ENCODE measurements around the gene BCAP31. TPM values are rescaled to one million over a fixed set of nuclear protein-coding genes. Genes with fewer than 3 reads are reported as not detected.
A peak's percentile ranks its signal among the peaks of the same experiment; 100 is the strongest.

Gene BCAP31
- total RNA-seq, 4 donors from 2014 or later, result 170 to 228 (median 185) TPM

GRCh38 chrX:153728951-153729631 lies 4.9 kb upstream of the BCAP31 start:
- TF ChIP-seq CTCF (IDR thresholded peaks at IDR 0.05) (no peak), POLR2A (IDR thresholded peaks at IDR 0.05) (no peak)
- no peak overlapping the region for H3K27ac ChIP-seq
- WGBS, 2 donors, result 84 to 100% methylated on average over 3 to 5 of the region's 23 CpGs

GRCh38 chrX:153728095-153728494 lies 3.9 kb upstream of the BCAP31 start:
- Histone ChIP-seq H3K4me1 (peaks cover 21 to 36% of the 10 kb centered on the region in 2 donors), H3K27me3 (no peaks in the 10 kb centered on the region), H3K36me3 (no peaks in the 10 kb centered on the region), H3K27ac (no peak overlapping the region), H3K4me3 (replicated peaks in 1 of 3) (no peak overlapping the region), H3K9me3 (no peaks in the 10 kb centered on the region)
- 91 to 95% methylated on average over 2 to 6 of the region's 6 CpGs for WGBS, 2 donors
- no peak for DNase-seq
- TF ChIP-seq POLR2A (IDR thresholded peaks at IDR 0.05) (no peak), CTCF (IDR thresholded peaks at IDR 0.05) (no peak)
- intact Hi-C loops (cut with DNase I), result no loop called here

More at GRCh38 chrX:153728951-153729631, 4.9 kb upstream of the BCAP31 start:
- H3K36me3 ChIP-seq, result no peaks in the 10 kb centered on the region
- peaks cover 21 to 36% of the 10 kb centered on the region in 2 donors for H3K4me1 ChIP-seq
- intact Hi-C loops (cut with DNase I), result no loop called here
- no peak overlapping the region for H3K4me3 ChIP-seq (replicated peaks in 1 of 3)
- no peaks in the 10 kb centered on the region for H3K9me3 ChIP-seq
- H3K27me3 ChIP-seq, result no peaks in the 10 kb centered on the region
- DNase-seq, result no peak

- intact Hi-C loops (cut with DNase I), result no loop called here
- Histone ChIP-seq H3K27me3 (no peaks in the 10 kb centered on the region), H3K4me3 (replicated peaks in 1 of 3) (peak overlapping the region in 1 of 3 donors; percentile 5), H3K4me1 (peaks cover 21 to 42% of the 10 kb centered on the region in 2 donors), H3K36me3 (no peaks in the 10 kb centered on the region), H3K27ac (peak overlapping the region; percentile 37 to 84 (median 48)), H3K9me3 (no peaks in the 10 kb centered on the region)
- TF ChIP-seq POLR2A (IDR thresholded peaks at IDR 0.05), result no peak
- peak; percentile 74 to 79 for DNase-seq
- WGBS, 2 donors, result 25 to 57% methylated on average over 5 to 7 of the region's 23 CpGs
Measured at GRCh38 chrX:153727123-153727931, 3.1 kb upstream of the BCAP31 start.

GRCh38 chrX:153726286-153727122 lies 2.3 kb upstream of the BCAP31 start:
- peak; percentile 80 to 86 for DNase-seq
- peak in 1 of 2 donors; percentile 26 for TF ChIP-seq POLR2A (IDR thresholded peaks at IDR 0.05)
- TF ChIP-seq CTCF (IDR thresholded peaks at IDR 0.05), result peak in 1 of 6 experiments; percentile 7
- Histone ChIP-seq H3K4me3 (replicated peaks in 1 of 3) (peak overlapping the region in 1 of 3 donors; percentile 5), H3K36me3 (no peaks in the 10 kb centered on the region), H3K27me3 (no peaks in the 10 kb centered on the region), H3K27ac (peak overlapping the region; percentile 37 to 84 (median 48)), H3K9me3 (no peaks in the 10 kb centered on the region), H3K4me1 (peaks cover 21 to 42% of the 10 kb centered on the region in 2 donors)
- WGBS, 2 donors, result no CpG with 5 or more reads among the region's 35 CpGs
- intact Hi-C loops (cut with DNase I), result no loop called here

GRCh38 chrX:153725832-153726285 lies 1.7 kb upstream of the BCAP31 start:
- Histone ChIP-seq H3K4me1 (peaks cover 21 to 42% of the 10 kb centered on the region in 2 donors), H3K4me3 (replicated peaks in 1 of 3) (no peak overlapping the region), H3K9me3 (no peaks in the 10 kb centered on the region), H3K36me3 (no peaks in the 10 kb centered on the region), H3K27ac (peak overlapping the region; percentile 37 to 84 (median 48)), H3K27me3 (no peaks in the 10 kb centered on the region)
- DNase-seq, result no peak
- 41 to 85% methylated on average over 5 to 6 of the region's 35 CpGs for WGBS, 2 donors
- TF ChIP-seq POLR2A (IDR thresholded peaks at IDR 0.05), result no peak
- no peak for TF ChIP-seq CTCF (IDR thresholded peaks at IDR 0.05)
- intact Hi-C loops (cut with DNase I), result no loop called here

Data from thyroid gland (tissue), 4 donors.